Stimulated activated CD8-positive, alpha-beta memory T cell treated with anti-CD3 and anti-CD28 coated beads, Interleukin-7, amount 100 ng/mL, for 4 hours (primary cell): ENCODE results near the gene C20orf202.

Source experiments
- DNase-seq, 2 donors: peaks; one replicate each; pipeline ENCODE4 v3.0.0-alpha.2; 2020; ENCODE audit warnings: low read depth in 2 of 2

Gene C20orf202

DNA sequence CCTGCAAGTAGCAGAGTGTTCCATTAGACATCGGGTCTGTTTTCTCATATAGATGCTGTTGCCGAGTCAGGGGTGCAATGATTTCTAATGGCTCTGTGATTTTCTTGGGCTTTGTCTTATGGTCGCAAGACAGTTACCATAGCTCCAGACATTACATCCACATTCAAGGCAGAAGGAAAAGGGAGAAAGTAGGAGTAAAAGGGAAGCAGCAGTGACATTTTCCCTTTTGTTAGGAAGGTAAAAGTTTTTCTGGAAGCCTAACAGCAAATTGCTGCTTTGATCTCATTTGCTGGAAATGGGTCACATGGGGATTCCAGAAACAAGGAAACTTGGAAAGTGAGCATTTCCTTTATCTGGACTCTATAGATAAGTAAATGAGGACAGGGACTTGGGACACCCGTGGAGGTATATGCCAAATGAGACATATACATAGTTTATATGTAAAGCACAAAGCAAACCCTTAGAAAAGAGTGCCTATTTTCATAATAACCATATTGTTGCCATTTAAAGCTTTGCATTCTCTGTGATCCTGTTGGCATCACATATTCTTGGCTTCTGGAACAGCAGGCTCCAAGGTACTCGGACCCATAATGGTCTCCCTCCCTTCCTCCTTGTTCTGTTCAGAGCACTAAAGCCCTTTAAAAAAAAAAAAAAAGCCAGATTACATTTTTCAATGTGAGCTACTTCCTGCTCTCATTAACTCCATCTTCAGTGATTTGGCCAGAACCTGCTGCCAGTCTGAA lies at the start of gene C20orf202:
C20orf202 (plus strand) TSS at position 693 of the 743 bp plus-strand sequence. CDS start 132 bp downstream, outside the sequence.
- DNase-seq, result no peak

DNA sequence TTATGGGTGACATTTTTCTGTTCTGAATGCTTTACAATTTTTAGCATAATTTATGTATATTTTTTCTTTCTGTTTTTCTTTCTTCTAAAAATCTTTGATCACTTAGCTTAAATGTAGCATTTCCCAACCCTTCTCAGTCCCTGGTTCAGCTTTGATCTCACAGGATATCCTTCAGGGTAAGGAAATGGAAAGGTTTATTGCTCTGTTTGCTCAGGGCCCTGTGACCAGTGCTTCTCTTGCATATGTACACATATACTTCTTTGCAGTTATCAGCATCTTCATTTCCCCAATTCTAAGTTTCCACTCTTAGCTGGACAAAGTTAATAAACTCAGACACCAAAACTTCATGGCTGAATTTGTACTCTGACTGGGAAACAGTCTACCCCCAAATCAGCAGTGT lies 49.0 kb upstream of the C20orf202 start:
- DNase-seq, result no peak

DNA sequence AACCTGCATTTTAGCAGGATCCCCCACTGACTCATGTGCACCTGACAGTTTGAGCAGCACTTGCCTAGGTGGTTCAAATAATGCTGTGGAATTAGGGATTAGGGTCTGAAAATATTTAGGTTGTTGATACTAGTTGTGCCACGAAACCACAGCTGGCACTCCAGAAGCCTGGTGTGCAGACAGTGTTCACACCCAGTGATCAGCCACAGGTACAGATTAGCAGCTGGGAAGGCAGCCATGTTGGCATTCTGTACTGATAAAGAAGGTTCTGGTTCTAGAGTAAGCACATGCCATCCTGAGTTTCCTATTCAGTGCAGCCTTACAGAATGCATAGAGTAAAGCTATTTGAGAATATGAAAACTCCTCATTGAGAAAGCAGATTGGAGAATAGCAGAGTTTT lies 48.6 kb upstream of the C20orf202 start:
- no peak for DNase-seq

DNA sequence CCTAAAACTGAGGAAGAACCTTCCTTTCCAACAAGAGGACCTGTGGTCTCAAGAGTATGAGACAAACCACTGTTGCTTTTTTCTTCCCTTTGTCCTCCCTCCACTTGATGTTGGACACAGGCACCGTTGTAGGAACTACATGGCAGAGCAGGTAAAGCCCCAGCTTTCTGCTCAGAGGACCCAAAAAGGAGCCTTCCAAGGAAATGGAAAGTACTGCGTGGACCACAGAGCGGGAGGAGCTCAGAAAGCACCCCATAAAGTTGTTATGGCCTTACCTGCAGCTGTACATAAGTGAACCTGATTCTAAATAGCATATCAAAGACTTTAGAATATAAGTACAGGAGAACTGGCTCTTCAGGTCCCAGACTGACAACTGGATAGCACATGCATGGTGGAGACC lies 47.9 kb upstream of the C20orf202 start:
- no peak for DNase-seq

DNA sequence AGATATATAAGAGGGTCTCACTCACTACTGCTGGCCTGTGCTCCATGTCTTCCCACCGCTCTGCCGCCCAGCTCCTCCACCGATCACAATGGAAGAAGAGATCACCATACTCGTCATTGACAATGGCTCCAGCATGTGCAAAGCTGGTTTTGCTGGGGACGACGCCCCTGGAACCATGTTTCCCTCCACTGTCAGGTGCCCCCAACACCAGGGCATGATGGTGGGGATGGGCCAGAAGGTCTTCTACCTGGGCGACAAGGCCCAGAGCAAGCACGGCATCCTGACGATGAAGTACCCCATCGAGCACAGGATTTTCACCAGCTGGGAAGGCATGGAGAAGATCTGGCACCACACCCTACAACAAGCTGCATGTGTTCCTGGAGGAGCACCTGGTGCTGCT lies 42.8 kb upstream of the C20orf202 start:
- DNase-seq, result no peak

DNA sequence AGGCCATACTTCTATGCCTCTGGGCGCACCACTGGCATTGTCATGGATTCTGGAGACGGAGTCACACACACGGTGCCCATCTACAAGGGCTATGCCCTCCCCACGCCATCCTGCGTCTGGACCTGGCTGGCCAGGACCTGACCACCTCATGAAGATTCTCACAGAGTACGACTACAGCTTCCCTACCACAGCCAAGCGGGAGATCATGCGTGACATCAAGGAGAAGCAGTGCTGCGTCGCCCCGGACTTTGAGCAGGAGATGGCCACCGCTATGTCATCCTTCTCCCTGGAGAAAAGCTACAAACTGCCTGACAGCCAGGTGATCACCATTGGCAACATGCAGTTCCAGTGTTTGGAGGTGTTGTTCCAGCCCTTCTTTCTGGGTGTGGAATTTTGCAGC lies 42.3 kb upstream of the C20orf202 start:
- DNase-seq, result no peak

DNA sequence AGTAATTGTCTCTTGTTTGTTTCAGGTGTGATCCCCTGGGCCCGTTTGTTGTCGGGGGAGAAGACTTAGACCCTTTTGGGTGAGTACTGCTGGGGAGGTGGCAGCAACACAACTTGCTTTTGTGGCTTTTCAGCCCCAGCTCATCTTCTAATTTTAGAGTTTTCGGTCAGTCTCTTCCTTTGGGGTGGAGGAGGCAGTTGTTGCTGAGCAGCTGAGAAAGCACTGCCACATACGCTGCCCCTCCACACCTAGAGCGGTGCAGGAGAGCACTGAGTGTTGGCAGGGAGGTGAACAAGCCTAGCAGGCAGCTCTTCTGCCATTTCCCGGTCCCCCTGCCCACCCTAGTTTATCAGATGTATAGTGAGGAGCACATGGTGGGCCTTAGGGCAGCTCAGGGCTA lies 40.1 kb upstream of the C20orf202 start:
- no peak for DNase-seq

DNA sequence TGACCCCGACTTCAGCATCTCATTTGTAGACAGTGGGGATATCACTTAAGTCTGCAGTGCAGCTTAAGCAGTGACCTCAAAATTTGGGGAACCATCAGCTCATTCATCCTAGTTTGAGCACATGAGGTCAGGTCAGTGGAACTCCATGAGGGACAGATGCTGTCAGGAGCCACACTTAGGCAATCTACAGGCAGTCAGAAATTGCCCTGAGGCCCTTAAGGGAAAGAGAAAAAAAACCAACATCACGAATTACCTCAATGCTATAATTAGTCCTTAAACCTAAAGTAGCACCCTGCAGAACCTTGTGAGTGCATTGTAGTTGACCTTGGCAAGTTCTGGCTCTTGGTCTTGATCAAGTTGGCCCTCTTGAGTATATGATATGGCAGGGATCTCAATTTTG lies 39.6 kb upstream of the C20orf202 start:
- no peak for DNase-seq

DNA sequence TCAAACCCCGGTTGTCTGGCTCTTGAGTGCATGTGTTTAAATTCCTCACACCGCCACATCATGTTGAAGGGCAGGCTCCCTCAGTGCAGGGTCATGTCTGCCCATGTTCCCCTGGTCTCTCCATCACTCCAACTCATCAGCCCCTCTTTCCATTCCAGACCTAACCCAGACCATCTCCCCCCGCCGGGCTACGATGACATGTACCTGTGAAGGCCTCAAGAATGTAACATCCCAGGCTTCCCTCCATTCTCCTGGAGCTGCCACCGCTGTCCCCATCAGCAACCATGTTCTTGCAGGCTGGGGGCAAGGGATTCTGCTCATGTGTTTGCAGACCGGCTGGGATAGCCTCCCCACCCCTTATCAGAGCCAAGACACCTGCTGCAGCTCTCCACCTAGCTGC lies 38.4 kb upstream of the C20orf202 start:
- DNase-seq, result no peak

DNA sequence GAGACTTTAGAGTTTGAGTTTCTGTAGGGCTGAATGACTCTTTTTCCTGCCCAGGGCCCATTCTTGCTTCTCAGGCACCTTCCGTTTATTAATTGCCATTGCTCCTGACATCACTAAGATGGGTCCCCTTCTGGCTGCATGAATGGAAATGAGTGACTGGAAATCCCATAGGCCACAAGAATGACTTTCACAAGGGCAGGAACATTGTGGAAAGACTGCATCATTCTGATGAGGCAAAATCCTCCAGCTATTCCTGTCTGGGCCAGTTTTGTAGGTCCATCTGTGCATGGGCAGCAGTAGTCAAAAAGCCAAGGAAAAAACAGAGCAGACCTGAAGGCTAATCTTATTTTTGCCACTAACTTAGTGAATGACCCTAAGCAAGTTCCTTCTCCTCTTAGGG lies 37.7 kb upstream of the C20orf202 start:
- DNase-seq, result no peak

DNA sequence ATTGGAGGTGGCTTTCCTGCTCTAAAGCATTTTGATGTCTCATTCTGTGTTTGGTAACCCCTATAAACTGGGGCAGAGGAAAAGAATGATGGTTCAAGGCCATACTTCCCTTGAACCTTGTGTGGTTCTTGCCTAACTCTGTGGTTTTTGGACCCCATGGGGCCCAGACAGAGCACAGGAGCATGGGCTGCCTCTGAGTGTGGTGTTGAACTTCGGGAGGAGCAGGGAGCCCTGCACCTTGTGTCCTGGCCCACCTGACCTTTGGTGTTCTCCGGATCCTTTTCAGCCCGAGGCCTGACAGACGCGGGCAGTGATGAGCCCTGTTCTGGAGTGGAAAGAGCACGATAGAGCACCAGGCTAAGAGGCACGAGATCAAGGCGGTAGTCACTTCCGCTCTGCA lies 37.3 kb upstream of the C20orf202 start:
- no peak for DNase-seq

DNA sequence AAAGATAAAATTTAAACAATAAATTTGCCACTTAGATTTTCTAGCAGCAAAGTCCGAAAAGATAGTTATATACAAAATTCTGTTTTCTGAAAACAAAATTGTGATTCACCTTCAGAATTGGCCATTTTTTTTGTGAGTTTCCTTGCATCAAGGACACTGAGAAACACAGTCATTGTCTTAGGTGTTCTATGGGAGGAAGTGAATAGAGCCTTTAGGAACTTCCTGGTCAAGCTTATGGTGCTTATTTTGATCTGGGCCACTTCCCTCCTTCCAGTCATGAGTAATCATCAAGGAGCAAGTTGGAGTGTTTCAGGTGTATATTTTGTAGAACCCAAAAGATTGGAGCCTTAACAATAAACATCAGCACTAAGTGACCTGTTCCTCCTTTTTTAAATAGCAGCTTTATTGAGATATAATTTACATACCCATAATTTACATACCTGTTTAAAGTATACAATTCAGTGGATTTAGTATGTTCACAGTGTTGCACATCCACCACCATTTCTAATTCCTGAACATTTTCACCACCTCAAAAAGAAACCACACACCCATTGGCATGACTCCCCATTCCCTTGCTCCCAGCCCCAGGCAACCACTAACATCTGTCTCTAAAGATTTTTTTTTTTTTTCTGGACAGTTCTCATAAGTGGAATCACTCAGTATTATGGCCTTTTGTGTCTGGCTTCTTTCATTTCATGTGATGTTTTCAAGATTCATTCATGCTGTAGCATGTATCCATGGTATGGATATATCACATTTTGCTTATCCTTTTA lies 36.1 kb upstream of the C20orf202 start:
- no peak for DNase-seq

DNA sequence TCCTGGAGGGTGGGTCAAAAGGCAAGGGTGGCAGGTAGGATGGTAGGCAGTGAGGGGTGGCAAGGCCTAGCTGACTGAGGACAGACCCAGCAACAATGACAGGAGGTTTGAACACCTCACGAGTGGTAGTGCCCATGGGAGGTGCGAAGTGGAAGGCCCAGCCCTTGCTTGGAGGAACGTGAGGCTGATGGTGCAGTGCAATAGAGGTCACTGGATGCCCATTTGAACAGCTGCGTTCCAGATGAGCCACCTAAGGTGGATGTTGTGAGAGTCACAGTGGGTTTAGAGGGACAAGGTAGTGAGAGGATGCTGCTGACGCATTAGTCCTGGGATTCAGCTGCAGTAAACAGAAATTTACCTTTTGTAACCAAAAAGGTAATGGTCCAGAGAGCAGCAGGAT lies 34.0 kb upstream of the C20orf202 start:
- no peak for DNase-seq

DNA sequence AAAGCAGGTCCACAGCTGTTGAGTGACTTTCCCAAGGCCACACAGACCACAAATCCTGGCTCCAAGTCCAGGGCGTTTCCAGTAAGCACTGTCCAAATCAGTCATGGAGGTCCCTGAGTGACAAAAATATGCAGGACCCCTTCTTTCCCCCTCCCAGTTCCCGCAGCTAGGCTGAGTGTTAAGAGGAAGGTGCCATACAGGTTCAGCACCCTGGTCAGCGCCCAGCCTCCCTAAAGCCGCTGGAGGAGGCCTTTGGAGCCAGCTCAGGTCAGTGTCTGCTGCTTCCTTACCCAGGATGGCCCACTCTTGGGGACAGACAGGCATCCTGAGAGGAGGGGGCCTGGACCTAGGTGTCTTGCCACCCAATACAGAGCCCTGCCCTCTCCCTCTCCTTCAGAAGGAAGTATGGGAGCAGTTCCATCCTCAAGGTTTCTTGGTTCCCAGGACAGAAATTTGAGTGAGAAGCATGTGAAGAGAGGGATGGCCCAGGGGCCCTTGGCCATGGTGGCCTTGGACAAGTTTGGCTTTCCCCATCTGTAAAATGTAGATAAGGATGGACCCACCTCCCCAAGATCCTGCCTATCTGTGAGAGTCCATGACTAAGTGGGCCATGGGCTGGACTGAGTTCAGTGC lies 31.7 kb upstream of the C20orf202 start:
- DNase-seq, result no peak

DNA sequence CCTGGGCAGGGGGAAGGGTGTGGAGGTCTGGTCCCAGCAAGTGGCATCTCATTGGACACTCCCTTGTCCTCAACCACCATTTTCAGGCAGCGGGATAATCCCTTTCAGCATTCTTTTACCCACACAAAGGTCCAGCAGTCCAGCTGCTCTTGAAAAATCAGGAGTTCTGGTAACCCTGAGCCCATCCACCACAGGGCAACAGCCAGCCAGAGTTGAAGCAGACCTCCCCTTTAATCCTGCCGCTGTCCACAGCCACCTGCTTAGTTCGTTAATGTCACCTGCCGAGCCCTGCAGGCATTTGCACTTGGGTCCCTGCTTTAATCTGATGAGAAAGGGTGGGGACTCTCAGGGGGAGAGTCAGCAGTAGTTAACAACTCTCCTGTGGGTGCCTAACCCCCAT lies 29.6 kb upstream of the C20orf202 start:
- no peak for DNase-seq

DNA sequence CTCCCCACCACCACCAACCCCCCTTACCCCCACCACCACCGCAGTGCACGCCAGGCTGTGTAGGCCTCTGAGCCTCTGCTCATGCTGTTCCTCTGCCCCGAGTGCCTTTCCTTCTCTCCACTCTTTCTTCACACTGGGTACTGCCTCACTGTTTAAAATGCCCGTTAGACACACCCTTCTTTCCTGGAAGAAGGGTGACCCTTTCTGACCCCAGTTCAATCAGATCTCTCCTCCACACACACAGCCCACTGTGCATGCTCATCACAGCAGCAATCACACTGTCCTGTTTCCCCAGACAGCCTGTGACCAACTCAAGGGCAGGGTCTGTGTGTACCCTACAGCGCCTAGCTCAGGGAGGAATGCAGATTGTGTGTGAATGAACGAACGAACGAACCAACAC lies 28.5 kb upstream of the C20orf202 start:
- no peak for DNase-seq

DNA sequence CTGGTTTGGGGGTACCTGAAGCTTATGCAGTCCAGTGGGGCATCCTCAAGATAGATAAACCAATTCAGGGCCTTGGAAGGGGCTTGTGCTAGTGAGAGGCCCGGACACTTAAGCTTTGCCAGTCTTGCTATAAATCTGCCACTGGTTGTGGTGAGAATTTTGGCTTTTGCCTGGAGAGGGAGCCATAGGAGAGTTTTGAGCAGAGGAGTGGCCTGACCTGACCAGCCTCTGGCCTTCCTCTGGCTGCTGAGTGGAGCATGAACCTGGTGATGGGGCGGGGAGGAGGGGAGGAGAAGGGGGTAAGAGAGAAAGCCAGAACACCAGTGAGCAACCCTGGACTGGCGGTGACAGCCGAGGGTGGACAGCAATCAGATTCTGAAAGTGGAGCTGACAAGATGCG lies 25.6 kb upstream of the C20orf202 start:
- DNase-seq, result no peak

DNA sequence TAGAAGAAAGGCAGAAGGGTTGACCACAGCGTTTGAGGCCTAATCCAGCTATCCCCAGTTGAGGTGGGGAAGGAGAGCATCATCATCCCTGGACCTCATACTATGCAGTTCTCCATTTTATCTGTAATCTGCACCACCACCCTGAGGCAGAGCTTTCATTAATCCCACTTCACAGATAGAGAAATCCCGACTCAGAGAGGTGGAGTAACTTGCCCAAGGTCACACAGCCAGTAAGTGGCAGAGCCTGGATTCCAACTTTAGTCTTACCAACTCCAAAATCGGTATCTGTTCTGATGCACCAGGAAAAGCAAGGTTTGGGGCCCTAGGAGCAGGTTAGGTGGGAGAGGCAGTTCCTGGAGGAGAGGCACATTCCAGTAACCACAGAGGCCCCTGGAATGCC lies 25.2 kb upstream of the C20orf202 start:
- DNase-seq, result no peak

DNA sequence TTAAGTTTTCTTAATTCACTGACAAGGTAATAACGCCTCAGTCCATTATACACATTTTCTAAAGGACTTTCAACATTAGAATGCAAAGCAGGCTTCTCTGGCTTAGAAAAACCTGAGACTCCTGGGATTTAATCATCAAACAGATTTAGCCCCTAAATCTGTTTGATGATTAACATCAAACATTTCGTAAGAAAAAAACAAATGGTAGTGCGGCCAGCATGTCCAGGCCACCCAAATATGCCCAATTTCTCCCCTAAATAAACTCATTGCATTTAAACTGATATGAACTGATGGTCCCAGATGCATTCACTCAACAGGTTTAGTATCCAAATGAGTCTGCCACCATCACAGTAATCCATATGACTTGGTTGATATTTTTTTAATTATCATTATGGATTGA lies 24.6 kb upstream of the C20orf202 start:
- no peak for DNase-seq

DNA sequence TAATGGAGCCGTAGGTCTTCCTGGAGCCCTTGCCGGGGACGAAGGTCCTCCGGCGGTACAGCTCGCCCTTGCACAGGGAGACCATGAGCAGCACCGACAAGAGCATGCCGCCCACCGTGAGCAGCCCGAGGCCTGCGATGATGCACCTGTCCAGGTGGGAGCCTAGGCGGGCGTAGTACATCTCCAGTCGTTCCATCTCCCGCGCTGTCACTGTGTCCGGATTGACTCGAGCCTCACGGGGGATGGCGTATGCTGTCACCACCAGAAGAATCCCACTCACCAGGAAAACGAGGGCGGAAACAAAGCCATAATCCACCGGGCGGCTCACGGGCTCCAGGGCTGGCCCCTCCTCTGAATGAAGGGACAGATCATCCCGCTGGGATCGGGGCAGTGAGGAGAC lies 22.3 kb upstream of the C20orf202 start:
- no peak for DNase-seq

DNA sequence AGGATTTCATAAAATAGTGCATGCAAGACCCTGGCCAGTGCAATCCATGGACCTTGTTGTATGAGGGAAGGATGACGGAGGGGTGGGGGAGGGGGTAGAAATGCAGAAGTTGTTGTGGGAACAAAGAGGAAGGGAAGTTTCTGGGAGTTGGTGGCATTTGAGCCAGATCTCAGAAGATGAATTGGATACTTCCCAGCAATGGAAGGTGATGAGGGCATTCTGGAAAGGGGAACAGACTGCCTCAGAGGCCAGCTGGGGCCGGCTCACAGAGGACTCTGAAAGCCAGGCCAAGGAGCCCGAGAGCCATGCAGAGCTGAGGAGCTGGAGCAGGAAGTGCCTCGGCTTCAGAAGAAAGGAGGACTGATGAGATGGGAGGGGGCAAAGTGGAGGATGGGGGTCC lies 21.1 kb upstream of the C20orf202 start:
- no peak for DNase-seq

DNA sequence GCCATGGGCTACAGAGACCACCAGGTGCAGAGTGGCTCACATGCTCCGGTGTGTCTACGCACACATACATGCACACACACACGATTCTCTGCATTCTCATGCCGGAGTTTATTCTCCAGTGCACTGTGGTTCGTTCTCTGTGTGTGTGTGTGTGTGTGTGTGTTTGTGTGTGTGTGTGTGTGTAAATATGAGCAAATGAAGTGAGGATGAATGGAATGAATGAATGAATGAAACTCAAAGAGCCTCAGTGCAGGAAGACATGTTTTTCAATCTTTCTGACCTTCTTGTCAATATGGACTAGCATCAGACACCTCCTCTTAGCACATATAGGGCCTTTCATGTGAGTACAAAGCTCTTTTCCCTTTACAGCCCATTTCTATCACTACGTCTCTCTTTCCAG lies 20.1 kb upstream of the C20orf202 start:
- no peak for DNase-seq

DNA sequence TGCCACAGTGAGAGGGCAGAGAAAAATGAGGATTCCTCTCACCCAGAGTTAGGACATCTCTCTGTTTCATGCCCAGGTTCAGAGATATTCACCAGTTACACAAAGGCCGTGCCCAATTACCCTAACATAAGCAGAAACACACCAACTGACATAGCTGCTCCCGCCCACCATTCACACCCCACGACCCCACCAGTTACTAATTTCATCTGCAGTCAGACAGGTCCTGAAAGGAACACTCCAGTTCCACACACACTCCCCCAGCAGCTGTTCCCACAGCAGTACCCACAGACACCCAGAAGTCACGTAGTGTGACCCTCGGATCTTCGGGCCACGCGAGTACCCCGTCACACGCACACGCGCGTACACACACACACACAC lies 19.0 kb upstream of the C20orf202 start:
- no peak for DNase-seq
